Loucy (cell line): ENCODE data around the gene IQCK.

Experiments
- H2AFZ ChIP-seq: fragments of 200-600 bp; sonication (generic); 2 replicates; pipeline ENCODE4 v1.6.0; 2016; ENCODE audit warnings: antibody characterized with exemption, mild to moderate bottlenecking, low read length, moderate library complexity
- H3F3A ChIP-seq: fragments of 200-600 bp; 2 replicates; pipeline ENCODE4 v1.6.0; 2016; ENCODE audit warnings: antibody characterized with exemption, low read depth, mild to moderate bottlenecking
- H3K27me3 ChIP-seq: fragments of 200-600 bp; sonication (generic); 2 replicates; pipeline ENCODE4 v1.6.1; 2014; ENCODE audit warnings: low read length, mild to moderate bottlenecking; ENCODE audit not compliant: insufficient read depth, poor library complexity, severe bottlenecking
- H3K36me3 ChIP-seq: fragments of 200-600 bp; sonication (generic); 2 replicates; pipeline ENCODE4 v1.6.1; 2016; ENCODE audit warnings: low read length; ENCODE audit not compliant: insufficient read depth
- H3K4me1 ChIP-seq: fragments of 200-600 bp; sonication (generic); 2 replicates; pipeline ENCODE4 v1.5.1; 2014; ENCODE audit warnings: low read length, mild to moderate bottlenecking; ENCODE audit not compliant: insufficient read depth, poor library complexity, severe bottlenecking
- H3K4me2 ChIP-seq: fragments of 200-600 bp; sonication (generic); 2 replicates; pipeline ENCODE4 v1.6.0; 2014; ENCODE audit warnings: antibody characterized with exemption, low read length, low read depth, mild to moderate bottlenecking; ENCODE audit not compliant: poor library complexity, severe bottlenecking
- H3K4me3 ChIP-seq: fragments of 200-600 bp; sonication (generic); 2 replicates; pipeline ENCODE4 v1.5.1; 2014; ENCODE audit warnings: low read length, mild to moderate bottlenecking, mixed read lengths; ENCODE audit not compliant: poor library complexity, severe bottlenecking
- H3K79me2 ChIP-seq: fragments of 200-600 bp; sonication (generic); 2 replicates; pipeline ENCODE4 v1.6.1; 2014; ENCODE audit warnings: low read length; ENCODE audit not compliant: insufficient read depth
- H3K9ac ChIP-seq: fragments of 200-600 bp; sonication (generic); 2 replicates; pipeline ENCODE4 v1.6.0; 2014; ENCODE audit warnings: mild to moderate bottlenecking, low read depth, low read length, moderate library complexity; ENCODE audit not compliant: poor library complexity, severe bottlenecking
- H3K9me2 ChIP-seq: fragments of 200-600 bp; sonication (generic); replicated peaks from 2 replicates; pipeline ENCODE4 v1.6.1; 2016; ENCODE audit warnings: low read depth, low read length, mixed read lengths
- H3K9me3 ChIP-seq: fragments of 200-600 bp; sonication (generic); 2 replicates; pipeline ENCODE4 v1.6.1; 2014; ENCODE audit warnings: mild to moderate bottlenecking, antibody characterized with exemption, low read length, low read depth; ENCODE audit not compliant: insufficient read depth
- H4K20me1 ChIP-seq: fragments of 200-600 bp; sonication (generic); 2 replicates; pipeline ENCODE4 v1.6.0; 2014; ENCODE audit warnings: antibody characterized with exemption, low read length, mild to moderate bottlenecking; ENCODE audit not compliant: insufficient read depth, poor library complexity, severe bottlenecking
- EZH2phosphoT487 ChIP-seq: fragments of 200-600 bp; IDR thresholded peaks from 2 replicates; pipeline ENCODE4 v1.6.1; 2018; ENCODE audit warnings: antibody characterized with exemption, mild to moderate bottlenecking, moderate library complexity, borderline replicate concordance
- TF ChIP-seq, protein P1 (sequence below): fragments of 200-600 bp; sonication (generic); conservative IDR thresholded peaks from 2 replicates; pipeline ENCODE4 v1.5.1; 2014; ENCODE audit warnings: mild to moderate bottlenecking, antibody characterized with exemption, low read length

The IQCK gene, protein sequence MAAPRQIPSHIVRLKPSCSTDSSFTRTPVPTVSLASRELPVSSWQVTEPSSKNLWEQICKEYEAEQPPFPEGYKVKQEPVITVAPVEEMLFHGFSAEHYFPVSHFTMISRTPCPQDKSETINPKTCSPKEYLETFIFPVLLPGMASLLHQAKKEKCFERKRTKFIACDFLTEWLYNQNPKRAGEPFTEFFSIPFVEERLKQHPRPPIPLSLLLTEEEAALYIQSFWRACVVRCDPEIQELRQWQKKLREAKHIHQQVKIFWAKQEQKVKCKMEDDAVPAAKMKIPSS

DNA sequence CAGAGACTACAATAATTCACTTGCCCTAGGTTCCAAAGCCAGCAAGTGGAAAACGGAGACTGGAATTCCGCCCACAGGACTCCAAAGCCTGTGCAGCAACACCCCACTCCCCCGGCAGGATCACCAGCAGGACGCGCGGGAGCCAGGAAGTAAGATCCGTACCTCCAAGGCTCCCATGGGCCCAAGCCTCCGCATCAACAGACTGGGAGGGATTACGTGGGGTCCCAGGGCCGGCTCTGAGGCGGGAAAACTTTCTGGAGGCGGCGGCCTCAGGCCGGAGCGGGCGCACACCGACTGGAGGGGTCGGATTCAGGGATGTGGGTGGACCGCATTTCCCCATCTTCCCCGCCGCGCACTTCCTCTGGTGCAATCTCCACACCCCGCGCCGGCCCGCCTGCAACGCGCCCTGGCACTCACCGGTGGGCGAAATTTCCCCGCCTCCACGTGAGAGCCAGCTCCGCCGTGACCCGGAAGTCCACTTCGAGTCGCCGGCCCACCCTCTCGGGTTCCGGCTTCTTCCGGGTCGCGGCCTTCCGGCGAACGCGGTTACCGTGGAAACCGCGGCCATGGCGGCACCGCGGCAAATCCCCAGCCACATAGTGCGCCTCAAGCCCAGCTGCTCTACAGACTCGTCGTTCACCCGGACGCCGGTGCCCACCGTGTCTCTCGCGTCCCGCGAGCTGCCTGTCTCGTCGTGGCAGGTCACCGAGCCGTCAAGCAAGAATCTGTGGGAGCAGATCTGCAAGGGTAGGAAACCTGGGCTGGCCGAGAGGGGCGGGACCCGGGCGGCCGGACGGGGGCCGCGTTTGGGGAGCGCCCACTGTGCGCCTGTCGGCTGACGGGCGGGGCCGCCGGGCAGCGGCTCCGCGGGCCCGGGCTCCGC is at the start of gene IQCK, which contains the start of gene KNOP1:
Gene IQCK (plus strand): TSS at position 531 of the 883 bp plus-strand sequence. CDS start 36 bp downstream, at position 567.
Gene KNOP1 (minus strand): TSS at position 487 of the 883 bp plus-strand sequence. CDS start 3,192 bp downstream, outside the sequence.
- TF ChIP-seq EZH2phosphoT487: no peak
- TF ChIP-seq, protein P1, sequence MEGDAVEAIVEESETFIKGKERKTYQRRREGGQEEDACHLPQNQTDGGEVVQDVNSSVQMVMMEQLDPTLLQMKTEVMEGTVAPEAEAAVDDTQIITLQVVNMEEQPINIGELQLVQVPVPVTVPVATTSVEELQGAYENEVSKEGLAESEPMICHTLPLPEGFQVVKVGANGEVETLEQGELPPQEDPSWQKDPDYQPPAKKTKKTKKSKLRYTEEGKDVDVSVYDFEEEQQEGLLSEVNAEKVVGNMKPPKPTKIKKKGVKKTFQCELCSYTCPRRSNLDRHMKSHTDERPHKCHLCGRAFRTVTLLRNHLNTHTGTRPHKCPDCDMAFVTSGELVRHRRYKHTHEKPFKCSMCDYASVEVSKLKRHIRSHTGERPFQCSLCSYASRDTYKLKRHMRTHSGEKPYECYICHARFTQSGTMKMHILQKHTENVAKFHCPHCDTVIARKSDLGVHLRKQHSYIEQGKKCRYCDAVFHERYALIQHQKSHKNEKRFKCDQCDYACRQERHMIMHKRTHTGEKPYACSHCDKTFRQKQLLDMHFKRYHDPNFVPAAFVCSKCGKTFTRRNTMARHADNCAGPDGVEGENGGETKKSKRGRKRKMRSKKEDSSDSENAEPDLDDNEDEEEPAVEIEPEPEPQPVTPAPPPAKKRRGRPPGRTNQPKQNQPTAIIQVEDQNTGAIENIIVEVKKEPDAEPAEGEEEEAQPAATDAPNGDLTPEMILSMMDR: no peak
- H3K79me2 ChIP-seq: peaks cover 28% of the 10 kb centered on the region

DNA sequence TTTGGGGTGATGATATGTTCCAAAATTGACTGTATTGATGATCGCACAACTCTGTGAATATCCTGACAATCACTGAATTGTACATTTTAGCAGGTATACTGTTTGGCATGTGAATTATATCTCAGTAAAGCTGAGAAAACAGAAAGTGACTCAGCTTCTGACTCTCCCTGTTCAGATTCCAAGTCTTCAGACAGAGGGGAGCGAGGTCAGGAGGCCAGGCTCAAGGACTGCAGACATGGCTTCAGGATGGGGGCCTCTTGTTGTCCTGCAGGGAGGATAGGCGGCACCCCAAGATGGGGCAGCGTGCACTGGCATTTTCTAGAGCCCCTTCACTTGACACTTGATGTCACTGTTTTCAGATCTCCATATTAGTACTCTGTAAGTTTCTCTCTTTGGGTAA is 45.7 kb upstream of the IQCK start:
- H4K20me1 ChIP-seq: no peaks in the 10 kb centered on the region
- no peaks in the 10 kb centered on the region for H3K9me2 ChIP-seq
- no peak overlapping the region for H3K9ac ChIP-seq
- H3K4me1 ChIP-seq: no peaks in the 10 kb centered on the region
- no peak overlapping the region for H3K4me2 ChIP-seq
- H3K27me3 ChIP-seq: no peaks in the 10 kb centered on the region
- H3K79me2 ChIP-seq: no peaks in the 10 kb centered on the region
- H3F3A ChIP-seq: no peaks in the 10 kb centered on the region
- no peaks in the 10 kb centered on the region for H3K9me3 ChIP-seq
- no peak overlapping the region for H2AFZ ChIP-seq
- no peak overlapping the region for H3K4me3 ChIP-seq
- TF ChIP-seq, protein P1: no peak
- TF ChIP-seq EZH2phosphoT487: no peak
- H3K36me3 ChIP-seq: no peaks in the 10 kb centered on the region; the same call in 1 of the 2 replicates

More for the DNA sequence above, at the start of gene IQCK, which contains the start of gene KNOP1:
- Histone ChIP-seq H4K20me1 (no peaks in the 10 kb centered on the region), H3K9me3 (no peaks in the 10 kb centered on the region), H2AFZ (peak within 1 kb of the TSS; percentile 94), H3K4me2 (peak within 1 kb of the TSS; percentile 88), H3K36me3 (no peaks in the 10 kb centered on the region), H3K4me1 (peaks cover 26% of the 10 kb centered on the region), H3K9me2 (no peaks in the 10 kb centered on the region), H3K27me3 (no peaks in the 10 kb centered on the region), H3F3A (no peaks in the 10 kb centered on the region; the same call in 1 of the 2 replicates), H3K9ac (peak within 1 kb of the TSS; percentile 95), H3K4me3 (peak within 1 kb of the TSS; percentile 96)

DNA sequence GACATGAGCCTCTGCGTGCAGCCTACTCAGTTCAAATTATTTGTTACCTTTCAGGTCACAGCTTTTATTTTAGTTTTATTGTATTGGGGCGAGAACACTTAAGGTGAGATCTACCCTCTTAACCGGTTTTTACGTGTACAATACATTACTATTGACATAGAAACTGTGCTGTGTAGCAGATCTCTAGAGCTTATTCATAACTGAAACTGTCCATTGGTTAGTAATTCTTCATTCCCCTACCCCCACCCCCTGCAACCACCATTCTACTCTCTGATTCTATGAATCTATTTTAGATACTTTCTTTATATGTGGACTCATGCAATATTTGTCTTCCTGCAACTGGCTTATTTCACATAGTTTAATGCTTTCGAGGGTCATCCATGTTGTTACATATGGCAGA is 43.6 kb upstream of the IQCK start:
- no peak overlapping the region for H3K4me3 ChIP-seq
- H3K9me3 ChIP-seq: no peaks in the 10 kb centered on the region
- H2AFZ ChIP-seq: no peak overlapping the region
- H3K36me3 ChIP-seq: no peaks in the 10 kb centered on the region; the same call in 1 of the 2 replicates
- no peaks in the 10 kb centered on the region for H3K27me3 ChIP-seq
- H3F3A ChIP-seq: no peaks in the 10 kb centered on the region
- no peaks in the 10 kb centered on the region for H3K9me2 ChIP-seq
- no peaks in the 10 kb centered on the region for H3K79me2 ChIP-seq
- H3K9ac ChIP-seq: no peak overlapping the region
- H3K4me2 ChIP-seq: no peak overlapping the region
- TF ChIP-seq, protein P1: no peak
- no peak for TF ChIP-seq EZH2phosphoT487
- no peaks in the 10 kb centered on the region for H4K20me1 ChIP-seq
- no peaks in the 10 kb centered on the region for H3K4me1 ChIP-seq
